Left ventricle myocardium superior (tissue), 1 donor: Measurements from ENCODE around the gene FBXW4. TPM values are rescaled to one million over a fixed set of nuclear protein-coding genes. Genes with fewer than 3 reads are reported as not detected.
"Not testable (repeated sequence)": the region's sequence is repeated elsewhere in the genome, so short reads cannot be mapped to it uniquely, and the experiment has no call there.

Experiments used
- ATAC-seq: fragments of 200-7000 bp; cut with Tn5 transposase; one replicate; pipeline ENCODE4 v1.9.1; 2020; ENCODE audit warnings: mild to moderate bottlenecking, moderate library complexity
- DNase-seq: peaks from one replicate; pipeline ENCODE4 v3.0.0-alpha.2; 2020
- intact Hi-C: fragments of 100-400 bp; cut with micrococcal nuclease; formaldehyde crosslinking; loops from one replicate; pipeline ENCODE4 v1.11.0; 2022
- total RNA-seq: library from RNA; stranded (reverse); fragmentation: NEBNext Ultra II Directional; extraction: Animal tissue kit (Norgen Biotek cat#: 25700); gene quantifications from one replicate; pipeline ENCODE4 v1.2.1, GENCODE V29; 2021
- donor health status: DM: no; HTN: yes; CAD: no; lungs with severe emphysema.

FBXW4 gene
- total RNA-seq, 1 donor from 2014 or later, result 106 TPM

DNA sequence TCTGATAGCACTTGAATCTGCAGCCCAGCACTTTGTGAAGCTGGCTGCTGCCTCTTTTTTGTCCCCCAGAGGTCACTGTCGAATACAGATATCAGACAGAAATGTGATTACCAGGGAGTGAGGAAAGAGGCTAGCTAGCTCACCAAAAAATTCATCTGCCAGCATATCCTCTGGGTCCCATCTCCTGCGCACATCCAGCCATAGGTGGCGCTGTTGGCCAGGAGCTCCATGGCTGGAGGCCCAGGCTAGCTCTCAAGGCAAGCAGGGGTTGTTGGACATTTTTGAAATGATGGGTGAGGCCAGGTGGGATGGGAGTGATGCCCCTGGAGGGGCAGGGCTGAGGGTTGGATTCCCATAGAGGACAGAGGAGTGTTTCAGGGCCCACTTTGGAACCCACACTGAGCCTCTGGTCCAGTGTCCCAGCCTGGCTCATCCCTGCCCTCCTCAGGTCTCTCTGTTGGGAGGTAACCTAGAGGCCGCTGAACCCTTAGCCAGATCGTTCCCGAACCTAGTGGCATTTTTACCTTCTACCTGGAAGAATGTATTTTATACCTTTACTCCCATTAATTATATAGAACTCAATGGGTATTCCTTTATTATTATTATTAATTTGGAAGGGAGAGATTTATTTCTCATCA, 92.1 kb downstream of the FBXW4 start:
- ATAC-seq (peak; percentile 83), DNase-seq (peak; percentile 83)
- intact Hi-C loops, result loop anchor here (10.0 kb wide), 1 partner anchor 172 kb away; the partner anchor contains the start of gene FGF8

DNA sequence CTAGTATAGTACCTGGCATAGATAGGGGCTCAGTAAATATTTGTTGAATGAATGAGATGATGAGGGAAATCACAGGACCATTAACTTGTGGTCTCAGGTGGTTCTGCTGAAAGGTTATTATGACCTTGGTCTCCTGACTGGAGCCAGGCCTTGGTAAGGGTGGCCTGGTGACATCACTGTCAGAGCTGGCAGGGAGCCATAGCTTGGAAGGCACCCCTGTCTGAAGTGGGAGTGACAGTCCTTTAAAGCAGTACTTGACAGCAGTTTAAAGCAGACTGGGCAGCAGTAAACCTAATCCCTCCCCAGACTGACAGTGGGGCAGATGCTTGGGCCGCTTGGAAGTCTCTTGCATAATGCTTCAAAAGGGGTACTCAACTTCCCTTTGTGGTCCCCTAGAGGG, 93.4 kb downstream of the FBXW4 start:
- DNase-seq (peak; percentile 71), ATAC-seq (peak; percentile 85)
- intact Hi-C loops, result loop anchor here (10.0 kb wide), 1 partner anchor 173 kb away; the partner anchor contains the start of gene FGF8

DNA sequence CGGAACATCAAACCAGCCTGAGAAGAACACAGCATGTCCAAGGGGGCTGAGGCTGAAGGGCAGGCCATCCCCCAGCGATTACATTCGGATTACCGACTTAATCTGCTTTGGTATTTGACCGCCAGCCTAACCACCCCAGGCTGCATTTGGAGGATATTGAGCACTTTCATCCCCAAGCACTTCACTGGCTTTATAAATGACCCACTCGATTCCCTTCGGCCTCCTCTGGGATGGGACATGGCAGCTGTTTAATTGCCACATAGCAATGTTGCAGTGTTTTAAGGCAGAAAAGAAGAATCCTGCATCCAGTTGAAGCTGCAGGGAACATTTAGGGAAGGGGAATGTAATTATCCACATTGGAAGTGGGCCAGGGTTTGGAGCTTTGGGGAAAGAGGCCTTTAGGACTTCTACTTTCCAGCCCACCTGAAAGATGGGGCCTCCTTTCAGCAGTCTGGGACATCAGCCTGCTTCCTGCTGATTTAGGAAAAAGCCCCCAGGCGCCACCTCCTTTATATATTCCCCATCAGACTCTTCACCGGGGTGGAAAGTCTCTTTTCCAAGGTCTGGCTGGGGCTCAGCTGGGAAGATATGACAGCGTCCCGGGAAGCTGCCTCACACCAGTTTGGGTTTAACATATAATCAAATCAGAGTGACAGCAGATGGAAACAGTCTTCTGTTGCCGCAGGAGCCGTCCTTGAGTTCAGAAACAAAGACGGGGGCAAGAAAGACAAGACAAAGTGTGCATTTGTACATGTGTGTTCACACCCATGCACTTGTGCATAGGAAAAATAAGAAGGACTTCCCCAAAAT, 97.7 kb downstream of the FBXW4 start:
- intact Hi-C loops, result no loop called here
- DNase-seq (no peak), ATAC-seq (no peak)

DNA sequence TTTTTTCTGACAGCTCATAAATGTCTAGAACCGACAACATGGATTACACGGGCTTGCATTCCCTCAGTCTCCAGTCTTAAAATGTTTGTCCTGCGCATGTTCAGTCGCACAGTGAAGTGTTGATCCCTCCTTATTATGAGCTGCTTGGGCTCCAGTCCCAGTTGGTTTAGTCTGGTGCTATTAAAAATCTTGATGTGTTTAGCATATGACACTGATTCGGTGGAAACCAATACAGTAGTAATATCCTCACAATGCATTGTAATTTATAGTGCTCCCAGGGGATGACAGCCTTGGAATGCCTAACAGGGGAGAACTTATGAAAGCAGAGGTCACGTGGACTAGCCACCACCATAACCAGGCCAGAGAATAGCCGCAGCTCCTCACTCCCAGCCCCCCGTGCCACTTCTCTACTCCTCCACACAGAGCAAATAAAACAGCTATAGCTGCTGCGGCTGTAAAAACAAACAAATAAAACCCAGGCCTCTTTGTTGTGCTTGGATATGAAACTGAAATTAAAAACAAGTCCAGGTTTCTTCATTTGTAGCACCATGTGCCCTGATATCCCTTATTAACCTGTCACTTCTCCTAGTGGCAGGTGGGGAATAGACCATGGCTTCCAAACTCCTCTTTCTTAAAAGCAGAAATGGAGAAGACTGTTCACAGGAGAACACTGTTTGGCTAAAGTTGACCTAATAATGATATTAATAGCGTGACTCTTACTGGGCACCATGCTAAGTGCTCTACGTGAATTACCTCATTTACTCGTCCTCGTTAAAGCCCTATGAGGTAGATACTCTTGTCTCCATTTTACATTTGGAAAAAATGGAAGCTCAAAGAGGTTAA, 99.2 kb downstream of the FBXW4 start:
- peak; percentile 72 for ATAC-seq
- intact Hi-C loops, result no loop called here
- DNase-seq, result no peak

DNA sequence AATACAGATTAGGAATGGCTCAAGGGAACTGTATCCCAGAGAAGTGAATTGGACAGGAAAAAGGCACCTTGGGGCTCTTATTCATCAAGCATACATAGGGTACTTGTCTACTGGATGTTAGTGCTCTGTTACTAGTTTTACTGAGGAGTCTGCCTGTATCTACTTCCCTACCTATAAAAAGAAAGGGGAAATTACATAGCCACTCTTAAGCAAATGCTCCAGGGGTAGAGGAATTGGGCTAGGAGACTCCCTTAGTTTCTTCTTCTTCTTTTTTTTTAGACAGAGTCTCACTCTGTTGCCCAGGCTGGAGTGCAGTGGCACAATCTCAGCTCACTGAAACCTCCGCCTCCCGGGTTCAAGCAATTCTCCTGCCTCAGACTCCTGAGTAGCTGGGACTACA, 101.6 kb downstream of the FBXW4 start:
- ATAC-seq, DNase-seq, intact Hi-C loops: not testable (repeated sequence)

DNA sequence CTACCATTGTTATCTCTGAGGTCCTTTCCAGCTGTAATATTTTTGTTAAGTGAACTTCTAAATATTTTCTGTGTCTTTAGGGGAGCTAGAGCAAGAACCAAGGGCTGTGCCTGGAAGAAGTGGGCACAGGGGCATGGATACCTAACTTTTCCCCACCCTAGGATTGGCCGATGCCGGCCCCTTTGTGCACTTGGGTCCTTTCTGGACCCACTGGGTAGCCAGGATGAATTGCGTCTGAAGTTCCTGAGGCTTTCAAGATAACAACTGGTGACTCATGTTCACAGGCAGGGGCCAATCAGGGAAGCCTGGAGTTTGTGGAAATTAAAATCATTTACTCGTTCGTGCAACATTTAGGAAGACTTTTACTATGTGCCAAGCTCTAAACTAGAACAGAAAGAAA, 106.1 kb downstream of the FBXW4 start:
- intact Hi-C loops, result no loop called here
- DNase-seq (no peak), ATAC-seq (no peak)

DNA sequence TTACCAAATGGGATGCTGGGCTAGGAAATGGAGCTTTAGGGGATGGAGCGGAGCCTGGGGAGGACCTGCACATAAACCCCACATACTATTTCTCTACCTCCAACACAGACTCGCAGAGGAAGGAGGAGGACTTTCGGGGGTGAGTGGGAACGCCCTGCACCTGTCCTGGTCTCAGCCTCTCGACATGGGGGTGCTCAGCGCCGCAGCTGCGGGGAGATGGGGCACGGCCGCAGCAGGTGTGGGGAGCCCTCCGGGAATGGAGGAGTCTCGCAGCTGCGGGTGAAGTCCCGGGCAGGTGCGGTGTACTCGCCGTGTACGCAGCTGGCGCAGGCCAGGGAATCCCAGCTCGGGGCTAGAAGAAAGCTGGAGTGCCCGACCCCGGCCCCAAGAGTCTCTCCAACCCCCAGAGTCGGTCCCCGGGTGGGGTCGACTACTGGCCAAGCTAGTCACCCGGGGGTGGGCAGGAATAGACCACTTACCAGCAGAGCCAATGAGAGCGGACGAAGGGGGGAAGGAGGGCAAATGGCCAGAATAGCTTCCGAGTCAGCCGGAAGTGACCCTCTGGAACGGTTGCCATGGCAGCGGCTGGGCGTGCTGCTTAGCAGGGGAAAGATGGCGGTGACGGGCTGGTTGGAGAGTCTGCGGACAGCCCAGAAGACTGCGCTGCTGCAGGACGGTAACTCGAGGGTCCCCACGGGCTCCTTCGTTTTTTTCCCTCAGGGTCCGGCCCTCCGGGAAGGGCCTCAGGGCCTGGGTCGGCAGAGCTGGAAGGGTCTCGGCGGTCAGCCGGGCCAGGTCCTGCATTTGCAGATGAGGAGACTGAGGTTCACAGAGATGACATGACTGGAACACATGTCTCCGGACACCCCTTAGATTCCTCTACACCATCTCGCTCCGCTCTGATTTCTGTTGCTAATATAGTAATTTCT, 107.0 kb downstream of the FBXW4 start, which contains the start of the genes DPCD and POLL:
Gene DPCD, plus strand, starts transcription at position 597 of the 929 bp plus-strand sequence. Its CDS starts 16 bp downstream, at position 613.
Gene POLL, minus strand, starts transcription at position 533 of the 929 bp plus-strand sequence. CDS start 897 bp downstream, outside the sequence.
- peak; percentile 98 for ATAC-seq
- DNase-seq, result peak; percentile 99
- intact Hi-C loops, result no loop called here

DNA sequence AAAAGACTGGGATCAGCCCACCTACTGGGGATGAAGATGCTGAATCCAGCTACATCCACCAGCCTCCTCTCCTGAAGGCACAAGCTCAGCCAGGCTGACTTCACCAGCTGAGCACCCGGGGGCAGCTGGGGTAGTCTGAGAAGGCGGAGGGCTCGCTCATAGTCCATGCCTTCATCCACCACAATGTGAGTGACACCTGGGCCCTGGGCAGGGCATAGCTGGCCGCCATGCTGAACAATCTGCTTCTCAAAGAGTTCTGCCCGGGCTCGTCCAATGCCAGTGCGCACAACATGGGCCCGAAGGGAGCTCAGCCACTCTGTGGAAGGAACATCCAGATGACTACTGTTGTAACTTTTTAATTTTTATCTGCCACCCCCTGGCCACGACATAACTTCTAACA, 109.1 kb downstream of the FBXW4 start:
- intact Hi-C loops, result no loop called here
- ATAC-seq (no peak), DNase-seq (no peak)

DNA sequence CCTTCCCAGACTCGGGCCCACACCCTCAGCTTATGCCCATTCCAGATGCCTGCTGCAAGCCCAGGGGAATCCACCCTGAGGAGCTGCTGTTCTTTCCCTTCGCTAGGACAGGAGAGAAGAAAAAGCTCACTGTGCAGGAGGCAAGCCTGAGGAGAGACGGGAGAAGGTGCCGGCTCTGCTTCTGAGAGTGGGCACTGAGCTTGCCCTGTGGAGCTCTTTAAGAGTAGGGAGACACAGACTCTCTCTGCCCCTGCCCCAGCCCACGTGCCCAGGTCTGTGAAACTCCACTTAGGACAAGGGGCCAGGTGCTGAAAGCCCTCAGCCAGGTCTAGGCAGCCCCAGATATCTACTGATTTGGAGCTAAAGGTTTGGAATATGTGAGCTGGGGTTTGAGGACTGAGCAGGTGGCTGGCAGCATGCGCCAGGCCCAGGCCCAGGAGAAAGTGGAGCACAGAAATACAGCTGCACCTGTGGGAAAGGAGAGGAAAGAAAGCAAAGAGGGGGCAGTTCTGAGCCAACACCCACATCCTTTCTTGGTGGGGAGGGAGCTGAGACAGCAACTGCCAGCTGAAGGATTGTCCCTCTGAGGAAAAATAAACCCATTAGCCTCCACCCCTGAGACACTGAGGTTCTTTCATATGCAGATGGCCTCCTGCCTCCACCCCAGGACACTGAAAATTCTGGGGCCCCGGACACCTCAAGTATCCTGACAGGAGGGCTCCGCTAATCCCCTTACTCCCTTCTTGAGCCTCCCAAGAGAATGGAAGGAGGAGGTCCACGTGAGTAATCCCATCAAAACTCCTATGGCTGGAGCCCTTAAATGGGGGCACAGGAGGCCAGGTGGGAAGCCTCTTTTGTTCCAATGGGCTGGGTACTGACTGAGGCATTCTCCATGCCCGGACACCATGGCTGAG, 114.2 kb downstream of the FBXW4 start:
- intact Hi-C loops, result no loop called here
- DNase-seq (no peak), ATAC-seq (no peak)

DNA sequence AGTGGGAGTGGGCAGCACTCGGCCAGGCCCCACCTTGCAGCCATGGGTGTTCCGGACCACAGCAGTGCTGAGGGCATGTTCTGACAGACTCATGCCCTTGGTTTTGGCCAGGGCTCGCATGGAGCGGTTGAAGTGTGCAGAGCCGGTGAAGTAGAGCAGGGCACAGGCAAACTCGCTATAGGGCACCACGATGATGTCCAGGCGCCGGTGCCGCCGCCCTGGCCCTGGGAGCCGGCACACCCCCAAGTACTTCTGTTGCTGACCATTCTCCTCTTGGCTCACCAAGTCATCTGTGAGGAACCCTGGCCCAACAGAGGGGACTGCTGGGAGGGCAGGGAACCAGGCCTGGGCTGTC, 115.5 kb downstream of the FBXW4 start:
- intact Hi-C loops, result no loop called here
- no peak for DNase-seq
- no peak for ATAC-seq

DNA sequence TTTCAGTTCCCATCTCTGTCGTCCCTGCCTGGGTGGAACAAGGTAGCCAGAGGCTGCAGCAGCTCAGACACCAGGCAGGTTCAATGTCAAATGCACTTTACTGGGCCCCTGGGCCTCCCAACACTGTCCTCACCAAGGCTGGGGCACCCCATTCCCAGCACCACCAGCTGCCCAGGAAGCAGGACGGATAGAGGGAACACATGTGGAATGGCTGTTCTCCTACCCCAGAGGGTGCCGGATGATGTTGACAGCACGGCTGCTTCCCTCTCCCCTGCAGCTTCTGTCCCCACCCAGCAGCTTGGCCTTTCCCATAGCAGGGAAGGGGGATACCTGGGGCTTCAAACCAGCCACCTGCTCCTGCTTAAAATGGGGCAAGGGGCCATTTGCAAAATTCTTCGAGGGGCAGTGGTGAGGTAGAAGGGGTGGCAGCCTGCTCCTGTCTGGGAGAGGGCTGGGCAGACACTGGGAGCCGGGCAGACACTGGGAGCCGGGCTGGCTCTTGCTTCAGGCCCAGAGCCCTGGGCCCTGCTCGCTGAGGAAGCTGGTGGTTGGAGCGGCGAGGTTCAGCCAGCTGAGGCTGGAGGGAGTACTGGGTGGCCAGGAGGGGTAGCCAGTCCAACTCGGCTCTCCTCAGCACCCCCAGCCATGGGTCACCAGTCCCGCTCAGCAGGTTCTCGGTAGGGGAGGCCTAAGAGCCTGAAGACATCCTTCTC, 116.0 kb downstream of the FBXW4 start:
- DNase-seq (no peak), ATAC-seq (no peak)
- intact Hi-C loops, result no loop called here

DNA sequence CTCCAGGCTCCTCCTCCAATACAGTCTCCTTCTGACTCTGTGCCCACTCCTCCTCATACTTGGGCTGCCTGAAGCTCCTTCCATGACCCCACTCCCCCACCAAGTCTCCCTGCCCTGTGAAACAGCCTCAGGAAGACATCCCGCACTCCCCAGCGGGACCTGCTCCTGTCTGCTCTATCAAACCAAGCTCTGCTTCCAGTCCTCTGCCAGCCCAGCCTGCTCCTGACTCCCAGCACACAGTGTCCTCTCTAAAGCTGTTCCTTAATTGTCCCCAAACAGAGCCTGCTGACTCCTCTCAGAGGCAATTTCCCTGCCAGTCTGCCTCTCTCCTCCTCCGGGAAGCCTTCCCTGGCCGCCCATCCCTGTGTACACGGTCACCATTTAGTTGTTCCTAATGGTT, 116.8 kb downstream of the FBXW4 start:
- ATAC-seq (no peak), DNase-seq (no peak)
- intact Hi-C loops, result no loop called here

DNA sequence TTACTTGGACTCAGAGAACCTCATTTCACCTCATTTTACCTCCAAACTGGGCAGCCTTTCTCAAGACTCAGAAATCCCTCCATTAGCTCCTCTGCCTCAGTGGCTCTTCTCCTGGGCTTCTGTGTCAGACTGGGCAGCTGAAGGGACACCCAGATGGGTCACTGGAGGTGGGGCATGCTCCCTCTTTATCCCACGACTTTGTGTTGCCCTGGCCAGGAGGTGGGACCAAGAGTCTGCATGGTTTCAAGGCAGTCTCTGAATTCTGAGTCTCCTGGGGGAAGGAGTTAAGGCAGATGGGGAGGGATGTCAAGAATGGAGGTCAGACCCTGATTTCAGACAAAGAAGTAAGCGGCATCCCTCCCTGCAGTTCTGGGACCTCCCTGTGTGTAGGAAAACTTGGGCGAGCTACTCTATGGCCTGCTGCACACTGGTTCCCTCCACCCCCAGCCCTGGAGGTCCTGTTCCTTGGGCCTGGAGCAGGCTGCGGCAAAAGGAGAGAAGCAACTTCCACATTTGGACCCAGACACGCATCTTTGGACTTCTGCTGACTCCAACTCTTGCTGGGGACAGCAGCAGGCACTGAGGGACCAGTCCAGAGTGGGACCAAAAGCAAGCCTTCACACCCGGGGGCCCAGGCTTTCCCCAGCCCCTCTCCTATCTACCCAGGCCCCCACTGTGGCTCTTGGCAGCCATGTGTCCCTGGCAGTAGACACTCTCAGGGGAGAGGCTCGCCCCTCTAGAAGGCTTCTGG, 117.7 kb downstream of the FBXW4 start:
- DNase-seq (no peak), ATAC-seq (no peak)
- intact Hi-C loops, result no loop called here

DNA sequence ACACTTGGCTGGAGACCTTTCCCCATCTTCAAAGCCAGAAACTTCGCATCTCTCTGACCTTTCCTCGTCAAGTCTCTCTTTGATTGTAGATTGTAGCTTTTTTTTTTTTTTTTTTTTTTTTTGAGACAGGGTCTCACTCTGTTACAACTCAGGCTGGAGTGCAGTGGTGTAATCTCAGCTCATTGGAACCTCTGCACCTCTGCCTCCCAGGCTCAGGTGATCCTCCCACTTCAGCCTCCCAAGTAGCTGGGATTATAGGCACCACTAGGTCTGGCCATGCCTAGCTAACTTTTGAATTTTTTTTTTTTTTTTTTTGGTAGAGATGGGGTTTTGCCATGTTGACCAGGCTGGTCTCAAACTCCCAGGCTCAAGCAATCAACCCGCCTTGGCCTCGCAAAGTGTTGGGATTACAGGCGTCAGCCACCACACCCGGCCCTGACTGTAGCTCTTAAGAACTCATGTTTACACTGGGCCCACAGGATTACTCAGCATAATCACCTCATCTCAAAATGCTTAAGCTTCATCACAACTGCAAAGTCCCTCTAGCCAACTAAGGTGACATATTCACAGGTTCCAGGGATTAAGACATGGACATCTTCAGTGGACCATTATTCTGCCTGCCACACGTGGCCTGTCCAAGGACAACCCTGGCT, 118.6 kb downstream of the FBXW4 start:
- ATAC-seq (no peak), DNase-seq (no peak)
- intact Hi-C loops, result no loop called here

DNA sequence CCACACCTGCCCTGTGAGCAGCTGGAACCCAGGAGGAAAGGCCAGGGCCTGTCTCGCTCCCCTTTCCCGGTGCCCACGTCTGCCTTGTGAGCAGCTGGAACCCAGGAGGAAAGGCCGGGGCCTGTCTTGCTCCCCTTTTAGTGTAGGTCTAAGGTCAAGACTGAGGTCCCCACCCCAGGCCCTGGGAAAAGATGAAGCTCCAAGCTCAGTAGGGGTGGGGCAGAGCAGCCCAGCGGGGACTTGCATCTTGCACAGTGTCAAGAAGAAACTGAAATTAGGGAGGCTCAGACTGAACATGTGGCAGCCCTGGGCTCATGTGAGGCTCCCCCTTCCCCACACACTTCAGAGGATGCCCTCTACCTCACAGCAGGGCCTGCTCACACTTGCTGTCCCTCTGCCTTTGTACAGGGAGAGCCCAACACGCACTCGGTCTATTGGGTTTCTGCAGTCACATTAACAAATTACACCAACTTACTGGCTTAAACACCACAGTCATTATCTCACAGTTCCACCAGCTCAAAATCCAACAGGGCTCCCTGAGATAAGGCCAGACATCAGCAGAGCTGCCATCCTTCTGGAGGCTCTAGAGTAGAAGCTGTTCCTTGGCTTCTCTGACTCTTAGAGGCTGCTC, 119.3 kb downstream of the FBXW4 start:
- DNase-seq (no peak), ATAC-seq (no peak)
- intact Hi-C loops, result no loop called here
